8988T (cell line): ENCODE measurements around the gene CFAP157.
"Not testable (repeated sequence)": the region's sequence is repeated elsewhere in the genome, so short reads cannot be mapped to it uniquely, and the experiment has no call there.

ENCODE experiments used
- DNase-seq: peaks from one replicate; pipeline ENCODE4 v3.0.0; 2011

The CFAP157 gene

DNA sequence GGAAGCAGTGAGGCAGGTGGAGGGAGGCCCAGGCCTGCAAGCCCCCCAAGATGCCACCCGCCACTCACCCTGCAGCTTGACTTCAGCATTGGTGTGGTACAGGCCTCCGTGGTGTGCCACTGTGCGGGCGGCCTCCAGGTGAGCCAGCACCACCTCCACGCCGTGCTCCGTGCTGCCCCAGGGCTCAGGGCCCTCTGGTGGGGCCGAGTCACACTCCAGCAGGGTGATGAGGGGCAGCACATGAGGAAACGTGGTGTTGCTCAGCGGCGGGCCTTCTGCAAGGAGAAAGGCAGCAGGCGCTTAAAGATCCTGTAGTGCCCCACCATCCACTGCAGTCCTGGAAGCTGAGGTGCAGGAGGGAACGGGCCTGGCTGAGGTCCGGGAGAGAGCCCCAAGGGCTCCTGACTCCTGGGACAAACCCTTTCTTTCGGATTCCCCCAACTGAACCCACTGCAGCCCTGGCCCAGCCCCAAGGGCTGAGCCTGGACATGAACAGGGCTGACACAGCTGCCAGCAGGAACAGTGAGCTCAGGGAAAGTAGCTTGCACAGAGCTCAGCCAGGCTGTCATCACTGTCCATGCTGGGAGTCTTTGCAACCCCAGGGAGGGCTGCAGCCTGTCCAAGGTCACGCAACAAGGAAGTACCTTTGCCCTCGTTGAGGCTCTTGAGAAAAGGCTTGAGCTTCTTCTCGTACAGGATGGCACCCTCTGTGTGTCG is 33.0 kb downstream of the CFAP157 start:
- no peak for DNase-seq

DNA sequence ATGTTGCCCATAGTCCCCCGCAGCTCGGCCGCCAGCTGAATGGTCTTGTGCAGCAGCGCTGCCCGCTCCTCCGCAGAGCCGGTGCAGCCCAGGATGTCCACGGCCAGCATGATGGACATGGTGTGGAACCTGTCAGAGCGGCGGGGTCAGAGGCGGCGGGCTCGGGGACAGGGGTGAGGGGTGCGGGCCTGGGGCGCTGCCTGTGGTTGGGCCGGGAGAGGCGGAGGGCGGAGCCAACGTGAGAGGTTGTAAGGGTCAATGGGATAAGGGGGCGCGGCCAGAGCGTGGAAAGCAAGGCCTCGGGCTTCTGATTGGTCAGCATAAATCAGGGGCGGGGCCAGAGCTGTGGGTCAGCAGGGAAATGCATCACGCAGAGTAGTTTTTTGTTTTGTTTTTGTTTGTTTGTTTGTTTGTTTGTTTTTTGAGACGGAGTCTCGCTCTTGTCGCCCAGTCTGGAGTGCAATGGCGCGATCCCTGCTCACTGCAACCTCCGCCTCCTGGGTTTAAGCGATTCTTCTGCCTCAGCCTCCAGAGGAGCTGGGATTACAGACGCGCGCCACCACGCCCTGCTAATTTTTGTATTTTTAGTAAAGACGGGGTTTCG is 35.1 kb downstream of the CFAP157 start:
- no peak for DNase-seq

DNA sequence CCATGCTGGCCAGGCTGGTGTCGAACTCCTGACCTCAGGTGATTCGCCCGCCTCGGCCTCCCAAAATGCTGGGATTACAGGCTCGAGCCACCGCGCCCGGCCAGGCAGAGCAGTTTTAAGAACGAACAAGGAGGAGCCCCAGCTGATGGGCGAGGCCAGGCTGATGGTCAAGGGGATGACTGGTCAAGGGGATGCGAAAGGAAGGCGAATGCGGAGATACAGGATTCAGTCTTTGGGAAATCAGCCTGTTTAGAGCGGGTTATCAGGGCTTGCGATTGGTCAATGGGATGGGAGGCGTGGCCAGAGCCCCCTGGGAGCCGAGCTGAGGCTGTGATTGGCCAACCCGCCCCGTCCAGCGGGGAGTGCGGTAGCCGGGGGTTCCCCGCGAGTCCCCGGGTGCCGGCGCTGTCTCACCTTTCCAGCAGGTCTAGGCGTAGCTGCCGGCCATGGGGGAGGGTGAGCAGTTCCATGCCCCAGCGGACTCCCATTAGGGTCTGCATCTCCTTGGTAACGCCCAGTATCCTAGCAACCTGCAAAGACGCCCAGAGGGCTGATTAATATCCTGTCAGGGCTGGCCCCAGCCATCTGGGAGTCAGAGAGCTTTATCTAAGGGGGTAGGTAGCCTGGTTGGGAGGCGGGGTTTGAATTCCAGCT is 35.8 kb downstream of the CFAP157 start:
- no peak for DNase-seq

DNA sequence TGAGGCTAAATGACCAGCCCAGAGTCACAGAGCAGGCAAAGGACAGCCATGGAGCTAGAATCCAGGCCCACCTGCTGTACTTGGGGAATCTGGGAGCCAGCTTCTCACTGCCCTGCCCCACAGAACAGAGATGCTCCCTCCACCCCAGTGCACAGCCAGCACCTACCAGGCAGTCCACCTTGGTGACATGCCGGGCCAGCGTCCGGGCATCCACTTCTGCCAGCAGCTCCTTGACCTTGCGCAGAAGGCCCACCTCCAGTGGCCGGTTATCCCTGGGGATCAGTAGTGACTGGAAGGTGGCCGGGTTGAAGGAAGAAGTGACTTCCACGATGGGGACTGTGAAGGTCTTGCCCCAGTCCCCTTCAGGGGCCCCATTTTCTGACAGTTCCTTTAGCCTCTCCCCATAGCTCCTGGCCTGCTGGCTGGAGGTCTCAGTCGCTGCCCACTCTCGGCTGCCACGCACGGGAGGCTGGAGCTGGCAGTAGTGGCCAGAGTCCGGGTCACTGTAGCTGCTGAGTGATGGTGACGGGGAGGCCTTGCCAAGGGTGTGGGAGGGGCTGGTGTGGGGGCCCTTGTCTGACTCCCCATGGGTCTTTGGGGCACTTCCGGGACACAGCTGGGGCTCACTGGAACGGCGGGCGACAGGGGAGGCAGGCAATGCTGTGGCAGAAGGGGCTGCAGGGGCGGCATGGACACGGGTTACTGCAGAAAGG is 37.8 kb downstream of the CFAP157 start:
- DNase-seq = no peak

DNA sequence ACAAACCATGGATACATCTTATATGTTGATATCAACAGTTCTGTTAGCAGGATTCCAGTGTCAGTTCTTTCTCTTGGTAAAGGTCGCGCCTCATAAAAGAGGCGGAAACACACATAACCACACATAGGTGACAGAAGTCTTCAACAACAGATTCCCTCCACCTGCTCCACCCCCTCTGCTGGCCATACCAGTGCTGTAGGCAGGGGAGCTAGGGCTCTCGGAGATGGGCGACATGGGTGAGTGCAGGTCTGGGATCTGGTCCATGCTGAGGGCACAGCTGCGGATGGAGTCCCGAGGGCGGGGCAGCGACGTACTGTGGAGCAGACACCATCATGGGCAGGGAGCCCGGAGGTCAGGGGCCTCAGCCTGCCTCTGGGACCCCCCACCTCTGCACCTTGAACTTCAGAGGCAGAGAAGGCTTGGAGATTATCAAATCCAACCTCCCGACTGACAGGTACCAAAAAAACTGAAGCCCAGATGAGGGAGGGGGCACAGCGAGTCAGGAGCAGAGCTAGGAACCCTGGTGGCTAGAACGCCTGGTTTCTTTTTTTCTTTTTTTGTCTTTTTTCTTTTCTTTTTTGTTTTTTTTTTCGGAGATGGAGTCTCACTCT is 40.3 kb downstream of the CFAP157 start:
- DNase-seq = no peak

DNA sequence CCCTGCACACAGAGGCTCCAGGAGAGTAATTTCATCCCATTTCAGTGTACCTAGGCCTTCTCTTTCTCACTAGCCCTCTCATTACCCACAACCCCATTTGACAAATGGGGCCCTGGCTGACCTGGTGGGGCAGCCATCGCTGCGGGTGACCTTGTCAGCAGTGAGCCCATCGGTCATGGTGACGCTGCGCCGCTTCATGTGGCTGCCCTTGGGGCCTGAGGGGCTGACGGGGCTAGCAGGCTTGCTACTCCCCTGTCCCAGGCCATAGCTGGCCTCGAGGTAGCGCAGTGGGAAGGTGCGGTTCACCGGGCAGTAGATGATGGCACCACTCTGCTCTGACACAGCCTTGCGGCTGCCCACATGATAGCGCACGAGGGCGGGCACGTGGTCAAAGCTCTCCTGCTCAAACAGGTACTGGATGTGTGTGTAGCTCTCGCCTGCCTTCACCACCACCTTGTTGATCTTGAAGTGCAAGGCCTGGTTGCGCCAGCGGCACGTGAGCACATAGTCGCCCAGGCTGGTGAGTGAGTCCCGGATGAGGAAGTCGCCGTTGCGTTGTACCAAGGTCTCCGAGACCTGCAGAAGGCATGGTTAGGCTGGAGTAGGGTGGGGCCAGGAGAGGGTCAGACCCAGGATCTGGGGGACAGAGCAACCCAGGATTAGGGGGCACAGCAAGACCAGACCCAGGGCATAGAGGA is 42.5 kb downstream of the CFAP157 start:
- DNase-seq = no peak

DNA sequence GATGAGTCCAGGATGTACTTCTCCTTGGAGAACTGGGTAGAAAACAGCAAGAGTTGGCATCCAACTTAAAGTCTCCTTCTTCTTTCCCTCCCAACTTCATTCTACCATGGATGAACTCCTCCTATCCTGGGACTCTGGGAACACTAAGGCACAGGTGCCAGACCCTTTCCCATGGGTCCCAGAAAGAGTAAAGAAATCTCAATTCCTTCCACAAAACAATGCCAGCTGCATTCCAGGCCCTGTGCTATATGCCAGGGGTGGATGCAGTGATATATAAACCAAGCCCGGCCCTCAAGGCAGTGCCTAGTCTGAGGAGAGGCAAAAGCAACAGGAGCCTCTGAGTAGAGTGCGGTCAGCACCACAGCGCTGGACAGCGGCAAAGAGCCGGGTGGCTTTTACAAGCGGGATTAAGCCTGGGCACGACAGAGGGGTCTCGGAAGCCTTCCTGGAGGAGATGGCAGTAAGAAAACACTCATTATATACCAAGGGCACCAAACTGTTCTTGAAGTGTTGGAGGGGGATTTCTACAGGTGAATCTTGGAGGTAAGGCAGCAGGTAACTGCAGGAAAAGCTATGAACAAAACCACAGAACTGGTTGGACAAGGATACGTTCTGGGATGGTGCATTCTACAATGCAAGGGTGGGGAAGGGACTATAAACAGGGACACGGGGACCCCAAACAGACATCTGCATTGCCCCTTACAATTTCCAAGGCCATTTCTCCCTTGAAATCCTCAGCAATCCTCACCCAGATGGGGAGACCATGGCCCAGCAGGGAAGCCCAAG is 44.7 kb downstream of the CFAP157 start:
- no peak for DNase-seq

DNA sequence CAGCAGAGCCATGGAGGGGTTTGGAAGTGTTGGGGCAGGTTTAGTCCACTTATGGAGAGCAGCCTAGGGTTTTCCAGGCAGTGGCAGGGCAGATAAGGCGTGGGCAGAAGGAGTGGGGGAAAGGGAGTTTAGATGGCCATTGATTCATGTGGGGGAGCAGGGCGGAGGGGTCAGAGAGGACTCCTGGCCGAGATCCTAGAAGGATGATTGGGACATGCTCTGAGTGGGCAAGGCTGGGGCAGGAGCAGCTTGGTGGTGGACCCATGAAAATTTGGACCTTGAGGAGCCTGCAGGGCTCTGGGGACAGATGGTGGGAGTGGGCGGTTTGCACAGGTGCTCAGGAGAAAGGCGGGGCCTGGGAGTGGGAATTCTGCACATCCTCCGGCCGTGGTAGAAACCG is 46.4 kb downstream of the CFAP157 start:
- DNase-seq = no peak

DNA sequence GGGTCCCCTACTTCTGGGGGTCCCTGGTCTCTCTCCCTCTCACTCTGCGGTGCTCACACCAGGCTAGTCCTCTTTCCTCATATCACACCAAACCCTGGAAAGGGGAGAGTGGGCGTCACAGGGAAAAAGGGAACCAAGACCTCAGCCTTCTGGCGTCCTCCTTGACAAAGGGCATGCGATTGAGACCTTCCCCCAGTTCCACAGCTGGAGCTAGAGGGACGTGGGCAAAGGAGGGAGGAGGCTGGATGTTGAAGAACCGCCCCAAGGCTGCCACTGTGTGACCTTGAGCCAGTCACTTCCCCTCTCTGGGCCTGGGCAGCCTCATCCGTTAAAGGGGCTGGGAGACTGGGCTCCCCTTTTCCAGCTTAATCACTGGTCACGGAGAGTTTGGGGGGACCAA is 46.8 kb downstream of the CFAP157 start:
- no peak for DNase-seq

DNA sequence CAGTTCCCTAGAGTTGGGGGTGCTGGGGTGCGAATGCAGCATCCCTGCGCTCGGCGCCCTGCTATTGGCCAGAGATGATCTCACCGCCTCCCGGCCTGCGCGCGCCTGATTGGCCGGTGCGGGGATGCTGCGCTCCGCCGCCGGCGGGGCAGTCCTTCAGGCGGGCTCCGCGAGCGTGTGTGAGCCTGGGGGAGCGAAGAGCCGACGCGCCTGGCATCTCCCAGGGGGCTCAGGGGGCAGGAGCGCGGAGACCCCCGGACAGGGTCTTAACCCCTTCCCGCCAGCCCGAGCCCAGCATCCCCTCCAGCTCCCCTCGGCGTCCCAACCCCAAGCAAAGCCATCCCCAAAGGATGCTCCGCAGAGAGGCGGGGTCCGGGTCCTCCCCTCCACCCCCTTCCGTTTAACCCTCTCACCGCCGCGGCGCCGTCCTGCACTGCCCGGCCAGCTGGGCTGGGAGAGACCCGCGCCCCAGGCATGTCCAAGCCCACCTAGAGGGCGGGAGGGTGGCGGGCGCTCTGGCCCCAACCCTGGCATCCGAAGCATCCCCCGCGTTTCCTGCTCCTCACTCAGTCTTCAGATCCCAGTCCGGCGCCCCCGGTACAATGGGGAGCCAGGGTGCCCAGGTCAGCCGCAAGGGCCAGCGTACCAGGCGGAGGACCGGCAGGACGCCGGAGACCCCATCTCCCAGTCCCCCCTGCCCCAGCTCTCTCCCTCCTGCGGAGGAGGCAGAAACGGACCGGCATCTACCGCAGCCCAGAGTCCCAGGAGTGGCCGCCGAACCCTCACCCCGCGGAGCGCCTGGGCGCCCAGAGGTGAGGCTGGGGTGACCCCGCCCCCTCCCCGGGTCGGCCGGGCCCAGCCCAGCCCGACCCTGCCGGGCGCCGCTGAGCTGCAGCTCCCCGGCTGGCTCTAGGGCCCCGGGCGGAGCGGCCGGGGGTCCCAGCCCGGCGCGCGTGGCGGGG is 47.6 kb downstream of the CFAP157 start:
- DNase-seq = no peak

DNA sequence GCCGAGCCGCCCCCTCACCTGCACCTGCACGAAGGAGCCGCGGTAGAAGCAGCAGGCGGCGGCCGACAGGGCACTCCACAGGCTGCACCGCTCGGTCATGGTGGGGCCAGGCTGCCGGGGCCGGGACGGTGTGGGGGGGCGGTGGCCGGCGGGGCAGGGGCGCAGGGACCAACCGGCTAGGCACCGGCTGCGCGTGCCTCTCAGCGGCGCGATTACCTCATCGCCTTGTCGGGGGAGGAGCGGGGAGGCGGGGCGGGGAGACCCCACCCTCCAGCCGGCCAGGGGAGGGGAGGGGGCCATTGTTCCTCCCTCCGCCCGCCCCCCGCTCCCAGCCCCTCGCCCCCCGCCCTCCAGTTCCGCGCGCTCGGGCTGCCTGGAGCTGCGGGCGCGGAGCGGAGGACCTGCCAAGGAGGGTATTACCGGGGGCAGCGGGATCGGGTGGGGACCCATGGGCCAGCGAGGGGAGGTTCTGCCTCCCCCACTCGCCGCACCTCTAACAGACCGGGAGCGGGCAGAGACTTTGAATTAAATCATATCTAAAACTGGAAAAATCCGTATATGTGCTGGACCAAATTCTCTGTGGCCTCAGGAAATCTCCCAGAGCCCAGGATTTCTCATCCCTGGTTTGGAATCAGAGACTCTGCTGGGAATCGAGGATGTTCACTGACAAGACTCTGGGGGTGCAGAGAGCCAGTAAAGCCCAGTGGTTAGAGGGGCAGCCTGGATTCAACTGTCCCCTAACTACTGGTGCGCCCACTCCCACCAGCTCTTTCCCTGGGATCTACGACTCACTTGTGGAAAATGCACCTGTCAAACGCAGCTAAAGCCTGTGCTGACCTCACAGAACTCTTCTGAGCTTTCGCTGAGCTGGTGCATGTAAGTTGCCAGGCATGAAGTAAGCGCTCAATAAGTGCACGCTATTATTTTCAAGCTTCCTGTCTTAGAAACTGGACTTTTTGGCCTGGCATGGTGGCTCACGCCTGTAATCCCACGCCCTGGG is 48.6 kb downstream of the CFAP157 start:
- no peak for DNase-seq

DNA sequence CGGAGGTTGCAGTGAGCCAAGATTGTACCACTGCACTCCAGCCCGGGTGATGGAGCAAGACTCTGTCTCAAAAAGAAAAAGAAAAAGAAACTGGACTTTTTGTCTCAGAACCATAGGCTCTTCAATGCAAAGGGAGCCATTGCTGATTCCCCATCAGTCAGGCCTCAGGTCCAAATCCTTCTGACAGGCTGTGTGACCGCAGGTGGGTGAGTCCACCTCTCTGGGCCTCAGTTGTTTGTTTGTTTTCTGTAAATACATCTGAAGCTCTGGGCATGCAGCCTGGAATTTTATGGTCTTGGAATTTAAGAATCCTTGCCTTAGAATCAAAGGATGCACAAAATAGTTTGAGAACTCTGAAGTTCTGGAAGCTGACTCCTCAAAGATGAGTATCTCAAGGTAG is 49.4 kb downstream of the CFAP157 start:
- no peak for DNase-seq

DNA sequence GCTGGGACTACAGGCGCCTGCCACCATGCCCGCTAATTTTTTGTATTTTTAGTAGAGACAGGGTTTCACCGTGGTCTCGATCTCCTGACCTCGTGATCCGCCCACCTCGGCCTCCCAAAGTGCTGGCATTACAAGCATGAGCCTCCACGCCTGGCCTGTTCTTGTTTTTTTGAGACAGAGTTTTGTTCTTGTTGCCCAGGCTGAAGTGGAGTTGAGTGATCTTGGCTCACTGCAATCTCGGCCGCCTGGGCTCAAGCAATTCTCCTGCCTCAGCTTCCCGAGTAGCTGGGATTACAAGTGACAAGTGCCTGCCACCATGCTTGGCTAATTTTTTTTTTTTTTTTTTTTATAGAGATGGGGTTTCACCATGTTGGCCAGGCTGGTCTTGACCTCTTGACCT is 50.0 kb downstream of the CFAP157 start:
- DNase-seq = not testable (repeated sequence)

DNA sequence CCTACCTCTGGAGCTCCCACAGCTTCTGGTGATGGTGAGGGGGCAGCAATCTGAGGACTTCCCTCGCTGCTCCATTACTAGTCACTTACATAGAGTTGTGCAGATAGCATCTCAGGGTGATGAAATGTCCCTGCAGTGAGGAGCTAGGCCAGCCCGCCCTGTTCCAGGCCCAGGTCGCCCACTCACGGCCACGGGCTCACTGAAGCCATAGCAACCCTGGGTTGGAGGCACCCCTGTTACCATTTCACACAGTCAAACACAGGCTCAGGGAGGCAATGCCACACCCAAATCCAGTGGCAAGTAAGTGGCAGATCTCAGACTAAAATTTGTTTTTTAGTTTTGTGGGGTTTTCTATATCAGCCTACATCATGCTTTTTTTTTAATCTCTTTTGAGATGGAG is 52.1 kb downstream of the CFAP157 start:
- DNase-seq = no peak

DNA sequence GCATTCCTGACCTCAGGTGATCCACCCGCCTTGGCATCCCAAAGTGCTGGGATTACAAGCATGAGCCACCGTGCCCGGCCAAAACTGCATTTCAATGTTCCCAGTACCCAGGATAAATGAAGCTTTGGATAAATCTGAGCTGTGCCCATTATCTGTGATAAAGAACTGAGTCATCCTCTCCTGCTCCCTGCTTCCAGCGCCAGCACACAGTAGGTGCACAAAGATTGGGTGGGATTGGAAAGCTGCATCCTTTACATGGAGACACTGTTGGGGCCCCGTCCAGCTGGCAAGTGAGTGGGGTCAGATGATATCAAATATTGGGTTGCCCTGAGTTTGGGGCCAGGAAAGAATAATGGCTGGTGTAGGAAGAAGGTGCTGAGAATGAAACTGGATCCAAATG is 54.3 kb downstream of the CFAP157 start:
- no peak for DNase-seq

DNA sequence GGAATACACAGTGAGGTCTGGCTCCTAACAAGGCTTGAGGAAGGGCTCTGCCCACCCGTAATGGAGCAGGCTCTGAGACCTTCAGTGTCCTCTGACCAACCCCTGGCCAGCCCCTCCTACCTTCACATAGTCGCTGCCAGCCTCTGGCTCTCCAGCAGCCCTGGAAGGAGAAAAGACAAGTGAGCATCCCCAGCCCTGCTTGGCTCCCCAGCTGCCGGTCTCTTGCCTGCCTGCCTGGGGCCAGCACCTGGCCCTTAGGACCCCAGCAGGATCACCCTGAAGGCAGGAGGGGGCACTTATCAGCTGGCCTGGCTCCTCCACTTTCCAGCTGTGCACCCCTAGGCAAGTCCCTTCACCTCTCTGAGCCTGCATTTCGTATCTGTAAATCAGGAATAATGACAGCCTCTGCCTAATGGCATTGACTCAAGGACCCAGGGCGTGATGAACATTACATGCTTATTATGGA is 54.7 kb downstream of the CFAP157 start:
- DNase-seq = no peak

DNA sequence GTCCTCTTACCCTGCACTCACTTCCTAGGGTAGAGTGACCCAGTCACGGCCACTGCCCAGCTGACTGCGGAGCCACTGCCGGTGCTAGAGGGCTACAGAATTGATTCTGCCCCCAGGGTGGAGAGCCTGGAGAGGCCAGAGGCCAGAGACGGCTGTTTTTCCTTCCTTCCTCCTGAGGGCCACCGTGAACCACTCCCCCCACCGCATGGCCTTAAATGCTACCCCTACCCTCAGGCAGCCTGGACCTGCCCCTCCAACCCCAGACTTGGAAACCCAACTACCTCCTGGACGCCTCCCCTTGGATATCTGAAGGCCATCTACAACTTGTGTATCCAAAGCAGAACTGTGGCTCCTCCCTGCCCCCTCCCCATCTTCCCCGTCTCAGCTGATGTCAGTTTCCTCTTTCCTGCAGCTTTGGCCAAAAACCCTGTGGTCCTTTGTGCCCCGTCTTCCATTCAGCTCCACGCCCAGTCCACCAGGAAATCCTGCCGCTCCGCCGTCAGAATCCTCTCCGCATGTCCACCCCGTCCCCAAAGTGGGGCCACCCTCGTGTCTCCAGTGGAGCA is 55.4 kb downstream of the CFAP157 start:
- no peak for DNase-seq

DNA sequence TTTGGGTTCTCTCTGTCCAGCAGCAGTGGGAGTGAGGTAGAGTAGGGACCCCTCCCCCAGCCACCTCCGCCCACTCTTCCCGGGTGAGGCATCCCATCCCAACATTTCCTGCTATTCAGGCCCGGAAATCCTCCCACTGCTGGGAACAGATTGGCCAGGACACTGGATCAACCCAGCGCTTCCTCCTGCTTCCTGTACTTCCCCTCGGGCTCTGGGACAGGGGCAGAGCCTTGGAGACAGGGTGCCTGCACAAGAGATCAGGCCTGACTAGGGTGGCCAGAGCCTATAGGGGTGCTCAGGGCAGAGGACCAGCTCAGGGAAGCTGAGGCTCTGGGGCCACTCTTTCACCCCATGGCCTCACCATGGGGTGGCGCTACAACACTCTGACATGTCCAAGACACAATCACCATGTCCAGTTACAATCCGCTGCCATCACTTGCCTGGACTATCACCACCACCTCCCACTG is 57.2 kb downstream of the CFAP157 start:
- no peak for DNase-seq

DNA sequence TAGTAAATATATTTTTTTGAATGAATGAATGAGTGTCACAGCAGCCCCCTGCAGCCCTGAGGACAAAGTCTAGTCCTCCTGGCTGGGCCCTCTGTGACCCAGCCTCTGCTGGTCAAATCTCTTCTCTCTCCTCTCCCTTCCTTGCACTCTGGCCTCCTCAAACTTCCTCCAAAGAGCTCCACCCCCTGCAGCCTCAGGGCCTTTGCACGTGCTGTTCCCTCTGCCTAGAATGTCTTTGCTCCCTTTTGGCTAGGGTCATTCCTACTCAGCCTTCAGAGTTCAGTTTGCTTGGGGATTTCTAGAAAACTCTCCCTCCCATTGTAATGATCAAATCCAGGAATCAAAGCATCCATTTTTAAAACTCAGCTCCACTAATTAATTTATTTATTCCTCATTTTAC is 58.6 kb downstream of the CFAP157 start:
- DNase-seq = no peak
